Measurements from ENCODE around the gene APPL1.

APPL1 gene

GRCh38 chr3:57283334-57283733 is 55.8 kb downstream of the APPL1 start (continued):
- TF ChIP-seq ZIC2 (tag by site-specific recombination; IDR thresholded peaks at IDR 0.05): no peak
- no peak for TF ChIP-seq REST (tag by site-specific recombination; IDR thresholded peaks at IDR 0.05)

GRCh38 chr3:57287205-57287604 is 59.7 kb downstream of the APPL1 start:
- Histone ChIP-seq H3K4me3 (ENCODE audit: low read depth, low read length) (no peak overlapping the region), H3K4me1 (ENCODE audit: control insufficient read depth, insufficient read depth, low read length) (no peaks in the 10 kb centered on the region), H3K9me3 (ENCODE audit: control insufficient read depth, insufficient read depth, low read depth, low read length) (no peaks in the 10 kb centered on the region), H3K36me3 (ENCODE audit: control insufficient read depth in 2 of 2, insufficient read depth in 1 of 2, low read length in 2 of 2) (no peaks in the 10 kb centered on the region), H3K27ac (ENCODE audit: extremely low read depth, low read depth, low read length) (no peak overlapping the region)
- CTCF ChIA-PET: interaction anchor here (0.5 kb wide), 1 partner anchor 59 kb away, joined by 3 read pairs; no protein-coding TSS in a partner anchor
- TF ChIP-seq HOXA7 (CRISPR knock-in tag; IDR thresholded peaks at IDR 0.05; ENCODE audit: borderline replicate concordance) (no peak), ZBTB20 (tag by site-specific recombination; IDR thresholded peaks at IDR 0.05) (no peak), ZNF223 (tag by site-specific recombination; IDR thresholded peaks at IDR 0.05) (no peak), ZNF362 (tag by site-specific recombination; IDR thresholded peaks at IDR 0.05) (no peak), ZNF664 (tag by site-specific recombination; IDR thresholded peaks at IDR 0.05) (no peak), ZNF404 (tag by site-specific recombination; IDR thresholded peaks at IDR 0.05) (no peak), ZSCAN5A (tag by site-specific recombination; IDR thresholded peaks at IDR 0.05) (no peak), TSHZ1 (tag by site-specific recombination; IDR thresholded peaks at IDR 0.05; ENCODE audit: borderline replicate concordance) (no peak)
- POLR2A ChIA-PET: no interaction called here

GRCh38 chr3:57288403-57288802 is 60.9 kb downstream of the APPL1 start:
- no peaks in the 10 kb centered on the region for H3K4me1 ChIP-seq (ENCODE audit: control insufficient read depth, insufficient read depth, low read length)
- no peaks in the 10 kb centered on the region for H3K36me3 ChIP-seq (ENCODE audit: control insufficient read depth in 2 of 2, insufficient read depth in 1 of 2, low read length in 2 of 2)
- ChIA-PET CTCF (no interaction called here), POLR2A (no interaction called here)
- TF ChIP-seq AEBP2 (tag by site-specific recombination; IDR thresholded peaks at IDR 0.05; ENCODE audit: borderline replicate concordance) (no peak), ZNF221 (tag by site-specific recombination; IDR thresholded peaks at IDR 0.05; ENCODE audit: borderline replicate concordance) (no peak), HIC1 (tag by site-specific recombination; IDR thresholded peaks at IDR 0.05) (no peak), ZNF214 (tag by site-specific recombination; IDR thresholded peaks at IDR 0.05; ENCODE audit: borderline replicate concordance) (no peak), ZNF473 (tag by site-specific recombination; IDR thresholded peaks at IDR 0.05) (no peak)
- no peaks in the 10 kb centered on the region for H3K9me3 ChIP-seq (ENCODE audit: control insufficient read depth, insufficient read depth, low read depth, low read length)
- H3K4me3 ChIP-seq (ENCODE audit: low read depth, low read length): no peak overlapping the region
- H3K27ac ChIP-seq (ENCODE audit: extremely low read depth, low read depth, low read length): no peak overlapping the region
